Neutrophil (primary cell): ENCODE data around the gene NPAS2.

Source experiments
- H3K27ac ChIP-seq: fragments of 200-600 bp; sonication (generic); 2 replicates; pipeline ENCODE4 v1.5.1; 2016; ENCODE audit warnings: mild to moderate bottlenecking, moderate library complexity
- H3K27me3 ChIP-seq: fragments of 200-600 bp; sonication (generic); 2 replicates; pipeline ENCODE4 v1.6.0; 2016; ENCODE audit warnings: mild to moderate bottlenecking
- H3K36me3 ChIP-seq: fragments of 200-600 bp; sonication (generic); 2 replicates; pipeline ENCODE4 v1.5.1; 2017
- H3K4me1 ChIP-seq, 2 experiments: fragments of 200-600 bp in 1 of 2; sonication (generic) in 1 of 2; 1 replicate in 1 of 2; 2 replicates in 1 of 2; pipeline versions ENCODE4 v1.5.1 to v1.6.1; 2013 to 2016; ENCODE audit warnings: low read depth in 1 of 2, low read length in 1 of 2, mild to moderate bottlenecking in 1 of 2, moderate library complexity in 1 of 2; ENCODE audit not compliant: control insufficient read depth in 1 of 2, insufficient read depth in 1 of 2
- H3K4me3 ChIP-seq, 2 experiments: fragments of 200-600 bp in 1 of 2; sonication (generic) in 1 of 2; 1 replicate in 1 of 2; 2 replicates in 1 of 2; pipeline ENCODE4 v1.5.1; 2013 to 2016; ENCODE audit warnings: low read depth in 1 of 2, low read length in 1 of 2, mild to moderate bottlenecking in 1 of 2, moderate library complexity in 1 of 2
- H3K9me3 ChIP-seq: fragments of 200-600 bp; sonication (generic); 2 replicates; pipeline ENCODE4 v1.5.1; 2016
- TF ChIP-seq, protein P1 (sequence below): fragments of 200-600 bp; sonication (generic); IDR thresholded peaks from 2 replicates; pipeline ENCODE4 v1.5.1; 2016; ENCODE audit warnings: antibody characterized with exemption

Gene NPAS2

DNA sequence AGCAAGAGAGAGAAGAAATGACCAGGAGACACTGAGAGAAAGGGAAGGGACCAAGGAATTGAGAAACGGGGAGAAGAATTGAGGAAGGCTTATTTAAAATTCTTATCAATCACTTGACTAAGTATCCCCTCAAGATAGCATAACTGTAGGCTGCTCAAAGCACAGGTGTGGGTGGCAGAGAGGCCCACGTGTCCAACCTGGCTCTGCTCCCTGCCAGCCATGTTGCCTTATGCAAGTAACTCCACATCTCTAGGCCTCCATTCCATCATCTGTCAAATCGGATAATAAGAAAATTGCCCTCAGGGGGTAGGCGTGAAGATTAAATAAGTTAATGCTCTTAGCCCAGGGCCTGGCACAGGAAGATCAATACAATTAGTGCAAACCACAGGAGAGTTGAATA is 7.4 kb upstream of the NPAS2 start:
- H3K4me3 ChIP-seq, result no peak overlapping the region
- no peaks in the 10 kb centered on the region for H3K36me3 ChIP-seq
- H3K27me3 ChIP-seq, result peaks cover 82% of the 10 kb centered on the region
- TF ChIP-seq, protein P1, sequence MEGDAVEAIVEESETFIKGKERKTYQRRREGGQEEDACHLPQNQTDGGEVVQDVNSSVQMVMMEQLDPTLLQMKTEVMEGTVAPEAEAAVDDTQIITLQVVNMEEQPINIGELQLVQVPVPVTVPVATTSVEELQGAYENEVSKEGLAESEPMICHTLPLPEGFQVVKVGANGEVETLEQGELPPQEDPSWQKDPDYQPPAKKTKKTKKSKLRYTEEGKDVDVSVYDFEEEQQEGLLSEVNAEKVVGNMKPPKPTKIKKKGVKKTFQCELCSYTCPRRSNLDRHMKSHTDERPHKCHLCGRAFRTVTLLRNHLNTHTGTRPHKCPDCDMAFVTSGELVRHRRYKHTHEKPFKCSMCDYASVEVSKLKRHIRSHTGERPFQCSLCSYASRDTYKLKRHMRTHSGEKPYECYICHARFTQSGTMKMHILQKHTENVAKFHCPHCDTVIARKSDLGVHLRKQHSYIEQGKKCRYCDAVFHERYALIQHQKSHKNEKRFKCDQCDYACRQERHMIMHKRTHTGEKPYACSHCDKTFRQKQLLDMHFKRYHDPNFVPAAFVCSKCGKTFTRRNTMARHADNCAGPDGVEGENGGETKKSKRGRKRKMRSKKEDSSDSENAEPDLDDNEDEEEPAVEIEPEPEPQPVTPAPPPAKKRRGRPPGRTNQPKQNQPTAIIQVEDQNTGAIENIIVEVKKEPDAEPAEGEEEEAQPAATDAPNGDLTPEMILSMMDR, result no peak
- no peaks in the 10 kb centered on the region for H3K9me3 ChIP-seq
- H3K4me1 ChIP-seq, result no peaks in the 10 kb centered on the region
- no peak overlapping the region for H3K27ac ChIP-seq

DNA sequence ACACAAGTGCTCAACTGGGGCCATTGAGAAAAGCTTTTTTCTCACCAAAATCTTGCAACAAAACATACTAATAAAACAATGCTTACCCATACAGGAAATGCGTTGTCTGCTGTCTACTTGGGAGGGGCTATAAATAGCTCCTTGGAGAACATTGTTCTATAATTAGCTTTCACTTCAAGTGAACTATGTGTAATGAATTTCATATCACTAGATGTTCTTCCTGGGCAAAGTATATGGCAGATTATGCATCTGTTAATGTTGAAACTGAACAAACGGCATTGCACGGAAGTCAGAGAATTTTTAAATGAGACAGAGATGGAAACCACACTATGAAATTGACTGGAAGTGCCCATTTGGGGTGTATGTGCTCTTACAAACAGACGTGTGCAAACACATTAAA is 6.4 kb upstream of the NPAS2 start:
- peaks cover 92% of the 10 kb centered on the region for H3K27me3 ChIP-seq
- H3K4me1 ChIP-seq, result no peaks in the 10 kb centered on the region
- H3K27ac ChIP-seq, result no peak overlapping the region
- H3K9me3 ChIP-seq, result no peaks in the 10 kb centered on the region
- no peak overlapping the region for H3K4me3 ChIP-seq
- H3K36me3 ChIP-seq, result no peaks in the 10 kb centered on the region
- TF ChIP-seq, protein P1, result no peak

DNA sequence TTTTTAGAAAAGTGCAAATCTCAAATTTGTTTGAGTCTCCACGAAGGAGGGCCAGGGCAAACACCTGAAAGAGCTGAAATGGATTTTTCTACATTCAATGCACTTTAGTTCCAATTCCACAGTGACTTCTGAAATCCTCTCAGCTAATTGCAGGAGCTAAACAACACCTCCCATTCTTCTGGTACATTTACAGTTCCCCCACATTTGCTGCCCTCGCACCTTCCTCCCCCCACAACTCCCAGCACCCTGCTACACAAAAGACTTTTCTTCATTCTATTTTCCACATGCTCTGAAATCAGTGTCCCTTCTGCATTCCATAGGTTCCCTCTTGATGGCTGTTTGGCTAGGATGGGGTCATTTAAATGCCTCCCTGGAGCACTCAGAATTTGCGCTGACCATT is 5.9 kb upstream of the NPAS2 start:
- no peak overlapping the region for H3K4me3 ChIP-seq
- no peak overlapping the region for H3K27ac ChIP-seq
- H3K36me3 ChIP-seq, result no peaks in the 10 kb centered on the region
- TF ChIP-seq, protein P1, result no peak
- H3K9me3 ChIP-seq, result no peaks in the 10 kb centered on the region
- no peaks in the 10 kb centered on the region for H3K4me1 ChIP-seq
- peaks cover 96% of the 10 kb centered on the region for H3K27me3 ChIP-seq

DNA sequence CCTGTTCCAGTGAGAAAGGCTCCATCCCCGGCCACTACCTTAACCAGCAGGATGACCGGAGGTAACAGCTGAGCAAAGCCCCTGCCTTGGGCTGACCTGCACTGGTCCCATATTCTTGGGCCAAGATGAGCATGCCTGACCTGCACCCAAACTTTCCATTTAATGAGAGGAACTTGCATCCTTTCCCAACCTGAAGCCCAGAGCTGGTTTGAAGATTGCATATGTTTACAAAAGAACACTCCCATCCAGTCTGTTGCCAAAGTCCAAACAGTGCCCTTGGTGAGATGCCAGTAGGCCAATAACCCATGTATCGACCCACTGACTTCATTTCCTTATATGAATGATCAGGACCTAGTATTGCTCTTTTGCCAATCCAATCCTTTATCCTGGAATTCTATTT is 5.5 kb upstream of the NPAS2 start:
- H3K36me3 ChIP-seq, result no peaks in the 10 kb centered on the region
- H3K4me3 ChIP-seq, result no peak overlapping the region
- no peaks in the 10 kb centered on the region for H3K9me3 ChIP-seq
- H3K27ac ChIP-seq, result no peak overlapping the region
- H3K27me3 ChIP-seq, result peaks cover 96% of the 10 kb centered on the region
- TF ChIP-seq, protein P1, result no peak
- H3K4me1 ChIP-seq, result no peaks in the 10 kb centered on the region

DNA sequence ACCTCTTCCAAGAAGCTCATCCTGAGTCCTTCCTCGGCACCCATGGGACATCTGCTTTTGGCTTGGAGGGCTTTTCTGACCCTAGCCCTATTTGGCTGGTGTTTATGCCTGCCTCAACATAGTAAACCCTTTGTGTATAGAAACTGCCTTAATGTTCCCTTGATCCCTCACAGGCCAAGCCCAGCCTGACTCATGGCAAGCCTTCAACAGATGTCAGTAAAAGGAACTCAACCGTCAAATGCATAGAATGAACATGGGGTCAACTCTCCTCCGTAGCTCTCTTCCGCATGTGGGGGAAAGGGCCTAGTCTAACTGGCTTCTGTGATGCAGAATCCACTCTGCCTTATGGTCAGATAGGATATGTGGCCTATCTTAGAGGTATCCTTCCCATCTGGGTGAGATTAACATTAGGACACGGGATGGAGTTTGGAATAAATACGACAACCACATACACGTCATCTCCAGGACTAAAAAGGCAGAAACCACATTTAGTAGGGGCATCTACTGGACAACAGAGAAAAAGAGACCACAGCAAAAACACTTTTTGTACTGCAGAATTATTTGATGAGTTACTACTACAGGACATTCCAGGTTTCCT is 2.5 kb upstream of the NPAS2 start:
- no peak overlapping the region for H3K4me3 ChIP-seq
- no peaks in the 10 kb centered on the region for H3K4me1 ChIP-seq
- H3K36me3 ChIP-seq, result no peaks in the 10 kb centered on the region
- H3K9me3 ChIP-seq, result no peaks in the 10 kb centered on the region
- no peak overlapping the region for H3K27ac ChIP-seq
- TF ChIP-seq, protein P1, result no peak
- H3K27me3 ChIP-seq, result peaks cover 99% of the 10 kb centered on the region
